H9 (cell line): Measurements from ENCODE around the gene IQCE. TPM values are rescaled to one million over a fixed set of nuclear protein-coding genes. Genes with fewer than 3 reads are reported as not detected.

ENCODE experiments used
- DNase-seq: peaks from one replicate; pipeline ENCODE4 v3.0.0-alpha.2; 2017
- H2AFZ ChIP-seq: one replicate; pipeline ENCODE4 v1.6.1; 2013; ENCODE audit warnings: mild to moderate bottlenecking, low read length, control low read depth, moderate library complexity
- H2AK5ac ChIP-seq: 2 replicates; pipeline ENCODE4 v1.6.1; 2013; ENCODE audit warnings: low read length, control low read depth, mixed read lengths; ENCODE audit not compliant: insufficient read length
- H2BK120ac ChIP-seq: one replicate; pipeline ENCODE4 v1.6.1; 2013; ENCODE audit warnings: low read depth, mild to moderate bottlenecking, low read length, control low read depth, inconsistent platforms; ENCODE audit not compliant: poor library complexity, severe bottlenecking
- H2BK12ac ChIP-seq: 2 replicates; pipeline ENCODE4 v1.6.1; 2013; ENCODE audit warnings: low read length, control low read depth, mixed read lengths, low read depth; ENCODE audit not compliant: insufficient read length
- H2BK15ac ChIP-seq: 2 replicates; pipeline ENCODE4 v1.6.1; 2013; ENCODE audit warnings: low read depth, low read length, control low read depth
- H2BK20ac ChIP-seq: one replicate; pipeline ENCODE4 v1.6.1; 2013; ENCODE audit warnings: low read depth, mild to moderate bottlenecking, low read length, control low read depth, inconsistent platforms; ENCODE audit not compliant: poor library complexity, severe bottlenecking
- H2BK5ac ChIP-seq: 2 replicates; pipeline ENCODE4 v1.6.1; 2013; ENCODE audit warnings: low read length, control low read depth, mixed read lengths; ENCODE audit not compliant: insufficient read length
- H3K14ac ChIP-seq: 2 replicates; pipeline ENCODE4 v1.6.1; 2013; ENCODE audit warnings: low read length, control low read depth; ENCODE audit not compliant: insufficient read depth
- H3K18ac ChIP-seq: 2 replicates; pipeline ENCODE4 v1.6.1; 2013; ENCODE audit warnings: low read depth, mild to moderate bottlenecking, mixed read lengths, low read length, control low read depth; ENCODE audit not compliant: insufficient read length
- H3K23ac ChIP-seq: 2 replicates; pipeline ENCODE4 v1.6.1; 2013; ENCODE audit warnings: low read length, control low read depth, mixed read lengths, low read depth; ENCODE audit not compliant: insufficient read length
- H3K23me2 ChIP-seq: 2 replicates; pipeline ENCODE4 v1.6.1; 2013; ENCODE audit warnings: low read depth, mild to moderate bottlenecking, mixed read lengths, low read length, control low read depth; ENCODE audit not compliant: insufficient read length, poor library complexity, severe bottlenecking
- H3K27ac ChIP-seq: 2 replicates; pipeline ENCODE4 v1.5.1; 2013; ENCODE audit warnings: low read length, control low read depth, mixed read lengths, low read depth; ENCODE audit not compliant: insufficient read length
- H3K27me3 ChIP-seq: 2 replicates; pipeline ENCODE4 v1.6.1; 2013; ENCODE audit warnings: low read length, control low read depth, inconsistent platforms; ENCODE audit not compliant: insufficient read depth
- H3K4ac ChIP-seq: 2 replicates; pipeline ENCODE4 v1.6.1; 2013; ENCODE audit warnings: low read depth, mild to moderate bottlenecking, control low read depth, inconsistent platforms, low read length, moderate library complexity
- H3K4me1 ChIP-seq: 2 replicates; pipeline ENCODE4 v1.6.1; 2013; ENCODE audit warnings: low read length, control low read depth, inconsistent platforms; ENCODE audit not compliant: insufficient read depth
- H3K4me2 ChIP-seq: 2 replicates; pipeline ENCODE4 v1.6.1; 2013; ENCODE audit warnings: low read length, control low read depth, mixed read lengths; ENCODE audit not compliant: insufficient read length, insufficient read depth
- H3K56ac ChIP-seq: 2 replicates; pipeline ENCODE4 v1.6.1; 2013; ENCODE audit warnings: low read depth, mild to moderate bottlenecking, mixed read lengths, low read length, control low read depth; ENCODE audit not compliant: insufficient read length
- H3K79me1 ChIP-seq: 2 replicates; pipeline ENCODE4 v1.6.1; 2013; ENCODE audit warnings: low read depth, mild to moderate bottlenecking, moderate library complexity, low read length, control low read depth, inconsistent platforms; ENCODE audit not compliant: insufficient read depth, poor library complexity, severe bottlenecking
- H3K79me2 ChIP-seq: 2 replicates; pipeline ENCODE4 v1.6.1; 2013; ENCODE audit warnings: low read length, control low read depth, inconsistent platforms; ENCODE audit not compliant: insufficient read depth
- H3K9ac ChIP-seq: 2 replicates; pipeline ENCODE4 v1.6.1; 2013; ENCODE audit warnings: low read length, control low read depth, mixed read lengths; ENCODE audit not compliant: insufficient read length; ENCODE audit errors: extremely low read depth
- H3K9me3 ChIP-seq: one replicate; pipeline ENCODE4 v1.6.1; 2013; ENCODE audit warnings: low read depth, low read length, inconsistent platforms; ENCODE audit not compliant: control insufficient read depth
- H3T11ph ChIP-seq: one replicate; pipeline ENCODE4 v1.6.1; 2013; ENCODE audit warnings: mild to moderate bottlenecking, low read length, control low read depth, inconsistent platforms
- H4K20me1 ChIP-seq: one replicate; pipeline ENCODE4 v1.6.1; 2013; ENCODE audit not compliant: control insufficient read depth, insufficient read length, insufficient read depth
- H4K5ac ChIP-seq: 2 replicates; pipeline ENCODE4 v1.6.1; 2013; ENCODE audit warnings: low read depth, mild to moderate bottlenecking, mixed read lengths, low read length, control low read depth; ENCODE audit not compliant: insufficient read length
- H4K8ac ChIP-seq: replicated peaks from 2 replicates; pipeline ENCODE4 v1.6.1; 2013; ENCODE audit warnings: low read length, control low read depth, mixed read lengths, low read depth; ENCODE audit not compliant: insufficient read length
- H4K91ac ChIP-seq: 2 replicates; pipeline ENCODE4 v1.6.1; 2013; ENCODE audit warnings: low read depth, mild to moderate bottlenecking, moderate library complexity, mixed read lengths, low read length, control low read depth; ENCODE audit not compliant: insufficient read length
- H3K27ac Mint-ChIP-seq, 3 experiments: 2 replicates in 2 of 3; 3 replicates in 1 of 3; pipeline ENCODE4 v1.8.0; 2020 to 2021; ENCODE audit warnings: mixed read lengths in 3 of 3, mild to moderate bottlenecking in 1 of 3, moderate library complexity in 1 of 3
- H3K27me3 Mint-ChIP-seq: 2 replicates; pipeline ENCODE4 v1.8.0; 2021; ENCODE audit warnings: low read depth, mild to moderate bottlenecking, moderate library complexity, mixed read lengths
- H3K36me3 Mint-ChIP-seq, 3 experiments: 2 replicates in 2 of 3; 3 replicates in 1 of 3; pipeline ENCODE4 v1.8.0; 2020 to 2021; ENCODE audit warnings: low read depth in 3 of 3, mixed read lengths in 3 of 3; ENCODE audit not compliant: insufficient read depth in 1 of 3
- H3K4me1 Mint-ChIP-seq, 2 experiments: 2 replicates each; pipeline ENCODE4 v1.8.0; 2020; ENCODE audit warnings: mixed read lengths in 2 of 2
- H3K4me3 Mint-ChIP-seq, 2 experiments: 2 replicates in 1 of 2; 3 replicates in 1 of 2; pipeline ENCODE4 v1.8.0; 2020 to 2021; ENCODE audit warnings: mild to moderate bottlenecking in 2 of 2, mixed read lengths in 2 of 2, moderate library complexity in 1 of 2
- H3K9me3 Mint-ChIP-seq, 2 experiments: 2 replicates in 1 of 2; 3 replicates in 1 of 2; pipeline ENCODE4 v1.8.0; 2020; ENCODE audit warnings: mild to moderate bottlenecking in 2 of 2, mixed read lengths in 2 of 2, moderate library complexity in 1 of 2
- CTCF ChIP-seq: fragments of 200-600 bp; sonication (generic); conservative IDR thresholded peaks from 3 replicates; pipeline ENCODE4 v1.8.0; 2021; ENCODE audit warnings: antibody characterized with exemption, mild to moderate bottlenecking
- WGBS: extraction: QIAGEN DNeasy Blood & Tissue Kit; methylation state at CpG from one replicate; pipeline ENCODE4 v1.1.7; 2013; ENCODE audit warnings: missing lambda C conversion rate, low lambda C conversion rate, mixed read lengths; ENCODE audit not compliant: insufficient read length; ENCODE audit errors: extremely low coverage; 5-methylcytosine and 5-hydroxymethylcytosine counted together
- total RNA-seq: library from RNA; stranded (reverse); gene quantifications from 2 replicates; pipeline ENCODE4 v1.2.1, GENCODE V29; 2021

The IQCE gene
- total RNA-seq, 1 experiment from 2014 or later, result 7.0 TPM

GRCh38 chr7:2650451-2650850, 91.7 kb downstream of the IQCE start:
- Histone ChIP-seq H3K4me1 (peaks cover 2% of the 10 kb centered on the region; the same call in 1 of the 2 replicates), H3K27me3 (no peaks in the 10 kb centered on the region), H2BK120ac (no peak overlapping the region), H2AFZ (no peak overlapping the region), H3K9me3 (no peaks in the 10 kb centered on the region), H2BK20ac (no peak overlapping the region), H2BK15ac (no peak overlapping the region), H2BK12ac (no peak overlapping the region), H3K79me1 (peaks cover 3% of the 10 kb centered on the region), H3K23ac (no peak overlapping the region), H3K23me2 (no peaks in the 10 kb centered on the region), H2AK5ac (no peak overlapping the region), H4K8ac (no peak overlapping the region), H3K9ac (no peak overlapping the region), H4K20me1 (no peaks in the 10 kb centered on the region), H2BK5ac (no peak overlapping the region), H3K27ac (no peak overlapping the region), H3K56ac (no peak overlapping the region), H3K4ac (no peak overlapping the region), H4K91ac (no peak overlapping the region), H3K79me2 (no peaks in the 10 kb centered on the region), H4K5ac (no peak overlapping the region), H3K18ac (no peak overlapping the region), H3K14ac (no peak overlapping the region), H3K4me2 (no peak overlapping the region), H3T11ph (no peak overlapping the region)
- WGBS, result no CpG with 5 or more reads among the region's 8 CpGs
- Mint-ChIP-seq H3K9me3 (no peaks in the 10 kb centered on the region), H3K27ac (peak overlapping the region in 2 of 3 experiments; percentile 89 to 94; a peak in 4 of 7 replicates), H3K36me3 (peaks cover 20 to 33% (median 32%) of the 10 kb centered on the region in 3 experiments; a peak in 6 of 7 replicates), H3K27me3 (no peaks in the 10 kb centered on the region), H3K4me1 (peaks cover 3 to 8% of the 10 kb centered on the region in 2 experiments), H3K4me3 (no peak overlapping the region)
- no peak for TF ChIP-seq CTCF
- no peak for DNase-seq
